ENCODE data around the gene EIF5AL1. TPM values are rescaled to one million over a fixed set of nuclear protein-coding genes. Genes with fewer than 3 reads are reported as not detected.
A peak's percentile ranks its signal among the peaks of the same experiment; 100 is the strongest.

Gene EIF5AL1
- total RNA-seq, 4 donors from 2014 or later: 0.90 TPM; not detected in 3

DNA sequence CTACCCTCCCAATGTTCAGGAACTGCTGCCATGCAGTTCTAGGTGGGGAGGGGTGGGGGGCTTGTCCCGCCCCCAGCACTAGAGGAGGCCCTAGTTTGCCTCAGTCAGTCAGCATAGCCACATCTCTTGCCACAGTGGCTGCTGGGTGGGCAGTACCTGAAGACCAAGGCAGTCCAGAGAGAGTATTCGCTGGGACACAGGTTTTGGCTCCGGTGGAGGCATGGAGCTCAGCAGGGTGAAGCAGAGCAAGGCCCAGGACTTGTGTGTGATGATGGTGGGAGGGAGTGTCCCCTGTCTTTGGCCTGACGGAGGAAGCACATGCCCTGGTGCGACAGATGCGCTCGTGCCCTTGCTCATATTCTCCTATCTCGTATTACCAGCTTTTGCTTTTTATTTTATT is 42.2 kb upstream of the EIF5AL1 start:
- Histone ChIP-seq H3K4me3 (no peak overlapping the region), H3K27me3 (no peaks in the 10 kb centered on the region), H3K36me3 (no peaks in the 10 kb centered on the region), H3K9me3 (no peaks in the 10 kb centered on the region), H3K4me1 (peaks cover 0 to 25% (median 2%) of the 10 kb centered on the region in 4 donors), H3K27ac (no peak overlapping the region)
- 91 to 97% methylated on average over 8 of the region's 8 CpGs for WGBS, 2 donors
- no peak for TF ChIP-seq POLR2A (IDR thresholded peaks at IDR 0.05)
- no peak for TF ChIP-seq EP300 (IDR thresholded peaks at IDR 0.05)
- TF ChIP-seq, protein P1, sequence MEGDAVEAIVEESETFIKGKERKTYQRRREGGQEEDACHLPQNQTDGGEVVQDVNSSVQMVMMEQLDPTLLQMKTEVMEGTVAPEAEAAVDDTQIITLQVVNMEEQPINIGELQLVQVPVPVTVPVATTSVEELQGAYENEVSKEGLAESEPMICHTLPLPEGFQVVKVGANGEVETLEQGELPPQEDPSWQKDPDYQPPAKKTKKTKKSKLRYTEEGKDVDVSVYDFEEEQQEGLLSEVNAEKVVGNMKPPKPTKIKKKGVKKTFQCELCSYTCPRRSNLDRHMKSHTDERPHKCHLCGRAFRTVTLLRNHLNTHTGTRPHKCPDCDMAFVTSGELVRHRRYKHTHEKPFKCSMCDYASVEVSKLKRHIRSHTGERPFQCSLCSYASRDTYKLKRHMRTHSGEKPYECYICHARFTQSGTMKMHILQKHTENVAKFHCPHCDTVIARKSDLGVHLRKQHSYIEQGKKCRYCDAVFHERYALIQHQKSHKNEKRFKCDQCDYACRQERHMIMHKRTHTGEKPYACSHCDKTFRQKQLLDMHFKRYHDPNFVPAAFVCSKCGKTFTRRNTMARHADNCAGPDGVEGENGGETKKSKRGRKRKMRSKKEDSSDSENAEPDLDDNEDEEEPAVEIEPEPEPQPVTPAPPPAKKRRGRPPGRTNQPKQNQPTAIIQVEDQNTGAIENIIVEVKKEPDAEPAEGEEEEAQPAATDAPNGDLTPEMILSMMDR (IDR thresholded peaks at IDR 0.05): no peak
- DNase-seq (ENCODE audit: low spot score in 2 of 2): no peak

DNA sequence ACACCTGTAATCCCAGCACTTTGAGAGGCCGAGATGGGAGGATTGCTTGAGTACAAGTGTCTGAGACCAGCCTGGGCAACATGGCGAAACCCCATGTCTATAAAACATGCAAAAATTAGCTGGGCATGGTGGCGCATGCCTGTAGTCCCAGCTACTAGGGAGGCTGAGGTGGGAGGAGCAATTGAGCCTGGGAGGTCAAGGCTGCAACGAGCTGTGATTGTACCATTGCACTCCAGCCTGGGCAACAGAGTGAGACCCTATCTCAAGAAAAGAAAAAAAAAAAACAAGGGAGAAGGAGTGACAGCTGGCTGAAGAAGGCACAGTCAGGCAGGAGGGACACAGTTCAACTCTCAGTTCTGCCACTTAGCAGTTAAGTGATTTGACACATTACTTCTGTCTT is 40.6 kb upstream of the EIF5AL1 start:
- Histone ChIP-seq H3K9me3 (no peaks in the 10 kb centered on the region), H3K4me3 (no peak overlapping the region), H3K27me3 (no peaks in the 10 kb centered on the region), H3K36me3 (no peaks in the 10 kb centered on the region), H3K4me1 (peaks cover 0 to 23% (median 2%) of the 10 kb centered on the region in 4 donors), H3K27ac (no peak overlapping the region)
- TF ChIP-seq EP300 (IDR thresholded peaks at IDR 0.05): no peak
- TF ChIP-seq, protein P1 (IDR thresholded peaks at IDR 0.05): no peak
- TF ChIP-seq POLR2A (IDR thresholded peaks at IDR 0.05): no peak
- 92 to 97% methylated on average over 4 of the region's 4 CpGs for WGBS, 2 donors
- DNase-seq (ENCODE audit: low spot score in 2 of 2): no peak

DNA sequence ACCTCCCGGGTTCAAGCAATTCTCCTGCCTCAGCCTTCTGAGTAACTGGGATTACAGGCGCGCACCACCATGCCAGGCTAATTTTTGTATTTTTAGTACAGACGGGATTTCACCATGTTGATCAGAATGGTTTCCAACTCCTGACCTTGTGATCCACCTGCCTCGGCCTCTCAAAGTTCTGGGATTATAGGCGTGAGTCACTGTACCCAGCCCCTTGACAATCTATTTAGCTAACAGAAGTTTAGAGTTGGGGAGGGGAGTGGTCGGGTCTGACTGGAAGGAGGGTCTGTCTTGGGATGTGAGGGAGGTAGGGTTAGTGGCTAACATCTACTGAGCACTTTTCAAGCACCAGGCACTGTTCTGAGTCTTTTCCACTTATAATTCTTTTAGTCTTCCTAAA is 39.9 kb upstream of the EIF5AL1 start:
- no peak overlapping the region for H3K27ac ChIP-seq
- 92 to 93% methylated on average over 7 of the region's 7 CpGs for WGBS, 2 donors
- no peak for DNase-seq (ENCODE audit: low spot score in 2 of 2)
- peaks cover 0 to 16% (median 2%) of the 10 kb centered on the region in 4 donors for H3K4me1 ChIP-seq
- no peaks in the 10 kb centered on the region for H3K27me3 ChIP-seq
- H3K4me3 ChIP-seq: no peak overlapping the region
- no peak for TF ChIP-seq EP300 (IDR thresholded peaks at IDR 0.05)
- TF ChIP-seq, protein P1 (IDR thresholded peaks at IDR 0.05): no peak
- TF ChIP-seq POLR2A (IDR thresholded peaks at IDR 0.05): no peak
- H3K9me3 ChIP-seq: no peaks in the 10 kb centered on the region
- H3K36me3 ChIP-seq: no peaks in the 10 kb centered on the region

DNA sequence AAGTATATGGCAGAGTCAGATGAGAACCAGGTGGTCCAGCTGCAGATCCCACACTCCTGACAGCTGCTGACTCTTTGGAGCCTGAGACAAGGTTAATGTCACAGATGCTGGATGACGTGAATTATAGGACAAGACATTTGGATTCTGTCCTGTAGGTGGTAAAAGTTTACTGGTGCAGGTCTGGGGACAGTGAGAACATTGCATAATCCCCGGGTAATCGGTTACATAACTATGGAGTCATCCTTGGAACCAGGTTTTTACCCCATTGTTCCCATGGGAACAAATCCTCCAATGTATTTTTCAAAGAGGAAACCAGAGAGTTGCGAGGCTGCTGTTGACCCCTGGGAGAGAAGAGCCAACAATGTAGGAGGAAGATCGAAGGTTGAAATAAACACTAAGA is 39.4 kb upstream of the EIF5AL1 start:
- H3K27me3 ChIP-seq: no peaks in the 10 kb centered on the region
- no peak overlapping the region for H3K4me3 ChIP-seq
- no peak overlapping the region for H3K27ac ChIP-seq
- no peak for DNase-seq (ENCODE audit: low spot score in 2 of 2)
- peaks cover 0 to 11% (median 1%) of the 10 kb centered on the region in 4 donors for H3K4me1 ChIP-seq
- no peak for TF ChIP-seq POLR2A (IDR thresholded peaks at IDR 0.05)
- TF ChIP-seq, protein P1 (IDR thresholded peaks at IDR 0.05): no peak
- peak in 1 of 2 donors; percentile 9 for TF ChIP-seq EP300 (IDR thresholded peaks at IDR 0.05)
- H3K9me3 ChIP-seq: no peaks in the 10 kb centered on the region
- H3K36me3 ChIP-seq: no peaks in the 10 kb centered on the region
- WGBS, 2 donors: 54 to 59% methylated on average over 5 of the region's 5 CpGs

DNA sequence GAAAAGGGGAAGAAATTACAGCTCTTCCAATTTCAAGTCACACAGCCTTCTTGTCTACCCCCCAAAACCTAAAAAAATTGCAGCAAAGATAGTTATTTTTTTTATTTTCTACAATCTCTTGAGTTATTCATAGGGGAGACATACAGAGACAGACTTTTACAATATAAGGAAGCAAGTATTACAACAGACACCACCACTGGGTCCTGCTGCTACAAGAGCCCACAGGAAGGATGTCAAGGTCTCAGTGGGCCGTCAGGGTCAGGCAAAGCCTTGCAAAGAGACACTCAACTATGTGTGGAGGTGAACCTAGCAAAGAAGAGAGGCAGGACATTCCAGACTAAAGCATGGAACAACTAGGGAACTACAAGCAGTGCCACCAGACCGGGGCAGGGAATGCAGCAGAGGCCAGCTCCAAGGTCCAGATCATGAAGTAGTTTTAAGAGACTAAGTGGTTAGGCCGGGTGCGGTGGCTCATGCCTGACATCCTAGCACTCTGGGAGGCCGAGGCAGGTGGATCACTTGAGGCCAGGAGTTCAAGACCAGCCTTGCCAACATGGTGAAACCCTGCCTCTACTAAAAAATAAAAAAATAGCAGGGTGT is 38.7 kb upstream of the EIF5AL1 start:
- H3K9me3 ChIP-seq: no peaks in the 10 kb centered on the region
- H3K4me1 ChIP-seq: peaks cover 0 to 5% (median 0%) of the 10 kb centered on the region in 4 donors
- H3K4me3 ChIP-seq: no peak overlapping the region
- DNase-seq (ENCODE audit: low spot score in 2 of 2): no peak
- H3K36me3 ChIP-seq: no peaks in the 10 kb centered on the region
- WGBS, 2 donors: 85 to 87% methylated on average over 5 of the region's 5 CpGs
- TF ChIP-seq, protein P1 (IDR thresholded peaks at IDR 0.05): no peak
- TF ChIP-seq POLR2A (IDR thresholded peaks at IDR 0.05) (no peak), EP300 (IDR thresholded peaks at IDR 0.05) (no peak)
- no peak overlapping the region for H3K27ac ChIP-seq
- no peaks in the 10 kb centered on the region for H3K27me3 ChIP-seq

All from tibial nerve (tissue), 4 donors.